Inflammatory macrophage treated with lipopolysaccharide for 4 hours (primary cell): ENCODE measurements around the gene RCAN2.

Source experiments
- DNase-seq: peaks from one replicate; pipeline ENCODE4 v3.0.0-alpha.2; 2020

The RCAN2 gene

GRCh38 chr6:46246727-46247126 is 244.5 kb downstream of the RCAN2 start:
- no peak for DNase-seq

- no peak for DNase-seq
These were observed 245.2 kb downstream of the RCAN2 start for GRCh38 chr6:46246081-46246480.

GRCh38 chr6:46244670-46245069 is 246.6 kb downstream of the RCAN2 start:
- DNase-seq: no peak

GRCh38 chr6:46243754-46244153 is 247.5 kb downstream of the RCAN2 start:
- no peak for DNase-seq

- no peak for DNase-seq
These were observed 248.3 kb downstream of the RCAN2 start for GRCh38 chr6:46242921-46243320.

GRCh38 chr6:46240866-46241565 is 250.2 kb downstream of the RCAN2 start:
- DNase-seq: no peak

- no peak for DNase-seq
These were observed 254.5 kb downstream of the RCAN2 start for GRCh38 chr6:46236752-46237151.

- no peak for DNase-seq
These were observed 256.0 kb downstream of the RCAN2 start for GRCh38 chr6:46235242-46235641.

- no peak for DNase-seq
These were observed 256.5 kb downstream of the RCAN2 start for GRCh38 chr6:46234700-46235099.

GRCh38 chr6:46234156-46234556 is 257.1 kb downstream of the RCAN2 start:
- no peak for DNase-seq

- no peak for DNase-seq
These were observed 258.1 kb downstream of the RCAN2 start for GRCh38 chr6:46233129-46233528.

GRCh38 chr6:46222286-46222685 is 269.0 kb downstream of the RCAN2 start:
- no peak for DNase-seq

- peak; percentile 53 for DNase-seq
These were observed 269.9 kb downstream of the RCAN2 start for GRCh38 chr6:46221222-46221793.

- DNase-seq: peak; percentile 86
These were observed 270.7 kb downstream of the RCAN2 start for GRCh38 chr6:46220352-46221221.

- DNase-seq: no peak
These were observed 271.6 kb downstream of the RCAN2 start for GRCh38 chr6:46219661-46220060.

- DNase-seq: no peak
These were observed 272.8 kb downstream of the RCAN2 start for GRCh38 chr6:46218457-46218856.

- peak; percentile 53 for DNase-seq
These were observed 273.5 kb downstream of the RCAN2 start for GRCh38 chr6:46217671-46218131.

- no peak for DNase-seq
These were observed 274.4 kb downstream of the RCAN2 start for GRCh38 chr6:46216879-46217278.

GRCh38 chr6:46215777-46216176 is 275.5 kb downstream of the RCAN2 start:
- DNase-seq: no peak

GRCh38 chr6:46215213-46215612 is 276.0 kb downstream of the RCAN2 start:
- no peak for DNase-seq

GRCh38 chr6:46211917-46212316 is 279.3 kb downstream of the RCAN2 start:
- no peak for DNase-seq

- DNase-seq: no peak
These were observed 281.0 kb downstream of the RCAN2 start for GRCh38 chr6:46210294-46210693.

GRCh38 chr6:46208303-46208702 is 282.9 kb downstream of the RCAN2 start:
- DNase-seq: no peak

- DNase-seq: no peak
These were observed 284.1 kb downstream of the RCAN2 start for GRCh38 chr6:46207174-46207573.
